HG02759 (cell line): ENCODE measurements around the gene AGPAT2.

Source experiments
- ATAC-seq: cut with Tn5 transposase; IDR thresholded peaks from one replicate; pipeline ENCODE4 v1.9.1; 2021; ENCODE audit warnings: mild to moderate bottlenecking, moderate library complexity; ENCODE audit not compliant: unreplicated experiment

Gene AGPAT2

GRCh38 chr9:136690104-136690805 lies 3.0 kb upstream of the AGPAT2 start:
- ATAC-seq: no peak

- ATAC-seq: no peak
These were observed 1.8 kb upstream of the AGPAT2 start for GRCh38 chr9:136689108-136689460.

GRCh38 chr9:136688274-136689107 lies 1.2 kb upstream of the AGPAT2 start:
- no peak for ATAC-seq

DNA sequence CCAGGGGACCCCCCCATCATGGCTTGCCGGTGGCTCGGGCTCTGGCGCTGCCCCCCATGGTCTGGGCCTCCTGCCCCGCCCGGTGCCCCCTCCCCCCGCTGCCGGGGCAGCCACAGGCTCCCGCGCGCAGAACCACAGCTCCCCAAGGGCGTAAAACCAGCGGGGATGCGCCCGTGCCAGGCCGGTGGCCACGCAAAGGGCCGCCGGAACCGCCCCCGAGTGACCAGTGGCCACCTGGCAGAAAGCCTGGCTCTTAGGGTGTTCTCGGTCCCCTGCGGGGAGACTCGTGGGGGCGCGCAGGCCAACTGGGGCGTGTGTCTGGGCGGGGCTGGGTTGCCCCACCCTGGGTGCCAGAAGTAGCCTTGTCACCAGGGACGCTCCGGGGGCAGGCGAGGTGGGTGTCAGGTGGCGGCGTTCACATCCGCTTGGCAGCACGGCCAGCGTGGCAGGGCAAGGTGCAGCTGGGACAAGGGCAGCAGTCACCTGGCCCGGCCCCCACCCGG lies 515 bp upstream of the AGPAT2 start:
- ATAC-seq: no peak

GRCh38 chr9:136686534-136686793 lies 793 bp downstream of the AGPAT2 start:
- no peak for ATAC-seq

DNA sequence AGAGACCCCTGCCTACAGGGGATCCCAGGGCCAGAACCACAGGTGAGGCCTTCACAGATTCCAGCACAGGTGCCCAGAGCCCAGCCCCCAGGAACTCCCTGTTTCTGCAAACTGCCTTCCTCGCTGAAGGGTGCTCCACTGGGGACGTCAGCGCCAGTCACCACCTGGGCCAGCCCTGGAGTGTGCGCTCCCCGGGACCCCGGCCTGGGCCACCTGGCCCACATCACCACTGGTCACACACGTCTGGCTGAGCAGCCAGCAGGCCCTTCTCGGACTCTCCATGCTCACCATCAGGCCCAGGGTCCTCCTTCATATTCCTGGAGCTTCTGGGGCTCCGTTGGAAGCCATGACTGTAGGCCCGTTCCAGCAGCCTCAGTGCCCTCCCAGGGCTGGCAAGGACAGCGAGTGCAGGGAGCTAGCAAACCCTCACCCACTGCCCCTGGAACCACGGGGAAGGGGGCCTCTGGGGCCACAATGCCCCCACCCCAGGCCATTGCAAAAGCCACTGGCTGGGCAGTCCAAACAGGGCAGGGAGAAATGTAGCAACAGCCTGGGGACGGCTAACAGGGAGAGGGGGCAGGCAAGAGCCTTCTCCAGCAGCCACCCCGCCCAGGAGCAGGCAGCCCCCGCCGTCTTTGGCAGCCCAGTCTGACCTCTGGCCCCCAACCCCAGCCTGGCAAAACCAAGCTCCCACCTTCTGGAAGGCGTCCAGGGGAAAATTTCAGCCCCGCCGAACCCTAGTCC lies 1.3 kb downstream of the AGPAT2 start:
- no peak for ATAC-seq

DNA sequence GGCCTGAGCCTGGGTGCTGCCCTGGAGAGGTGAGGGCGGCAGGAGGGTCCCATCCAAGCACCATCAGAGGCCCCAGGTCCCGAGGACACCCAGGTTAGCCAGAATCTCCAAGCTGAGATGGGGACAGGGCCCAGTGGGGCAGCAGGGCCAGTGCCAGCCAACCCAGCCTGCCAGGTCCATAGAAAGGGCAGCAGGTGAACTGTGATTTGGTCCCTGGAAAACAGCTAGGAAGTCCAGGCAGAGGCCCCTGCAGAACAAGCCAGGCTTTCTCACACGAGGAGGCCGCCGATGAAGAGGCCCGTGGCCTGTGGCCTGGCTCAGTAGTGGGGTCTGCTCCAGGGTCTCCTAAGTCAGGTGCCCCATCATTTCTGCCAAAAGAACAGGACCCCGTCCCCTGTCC lies 2.0 kb downstream of the AGPAT2 start:
- ATAC-seq: no peak

DNA sequence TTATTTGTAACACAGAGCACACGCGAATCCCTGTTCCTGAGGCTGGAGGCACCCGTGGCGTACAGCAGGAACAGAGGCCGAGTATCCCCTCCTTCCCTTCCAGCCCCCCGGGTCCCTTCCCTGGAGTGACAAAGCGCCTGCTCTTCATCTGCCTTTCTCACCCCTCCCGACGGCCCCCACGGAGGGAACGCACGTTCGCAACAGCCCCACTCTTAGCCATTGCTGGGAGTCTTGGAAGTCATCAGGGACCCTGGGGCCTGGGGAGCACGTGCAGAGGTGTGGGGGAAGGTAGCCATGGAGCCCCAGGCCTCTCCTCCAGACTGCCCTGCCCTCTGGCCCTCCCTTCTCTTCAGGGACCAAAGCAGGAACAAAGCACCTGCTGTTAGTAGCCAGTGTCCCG lies 2.5 kb downstream of the AGPAT2 start:
- no peak for ATAC-seq

DNA sequence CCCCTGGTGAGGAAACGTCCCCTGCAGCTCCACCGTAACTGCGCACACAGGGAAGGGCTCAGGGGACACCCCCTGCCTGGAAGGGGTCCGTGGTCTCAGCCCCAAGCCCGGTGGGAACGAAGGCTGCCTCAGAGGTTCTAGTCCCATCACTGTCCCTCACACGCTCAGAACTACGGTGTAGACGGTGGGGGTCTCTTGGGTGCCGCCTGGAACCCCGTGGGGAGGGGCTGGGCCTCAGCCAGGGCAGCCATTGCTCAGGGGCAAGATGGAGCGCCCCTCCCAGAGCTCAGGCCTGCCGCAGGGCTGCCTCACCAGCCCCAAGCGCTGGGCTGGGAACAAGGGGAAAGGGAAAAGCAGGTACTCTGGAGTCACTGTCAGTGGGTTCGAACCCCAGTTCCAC lies 2.9 kb downstream of the AGPAT2 start:
- ATAC-seq: no peak

GRCh38 chr9:136683755-136684154 lies 3.5 kb downstream of the AGPAT2 start:
- ATAC-seq: no peak

DNA sequence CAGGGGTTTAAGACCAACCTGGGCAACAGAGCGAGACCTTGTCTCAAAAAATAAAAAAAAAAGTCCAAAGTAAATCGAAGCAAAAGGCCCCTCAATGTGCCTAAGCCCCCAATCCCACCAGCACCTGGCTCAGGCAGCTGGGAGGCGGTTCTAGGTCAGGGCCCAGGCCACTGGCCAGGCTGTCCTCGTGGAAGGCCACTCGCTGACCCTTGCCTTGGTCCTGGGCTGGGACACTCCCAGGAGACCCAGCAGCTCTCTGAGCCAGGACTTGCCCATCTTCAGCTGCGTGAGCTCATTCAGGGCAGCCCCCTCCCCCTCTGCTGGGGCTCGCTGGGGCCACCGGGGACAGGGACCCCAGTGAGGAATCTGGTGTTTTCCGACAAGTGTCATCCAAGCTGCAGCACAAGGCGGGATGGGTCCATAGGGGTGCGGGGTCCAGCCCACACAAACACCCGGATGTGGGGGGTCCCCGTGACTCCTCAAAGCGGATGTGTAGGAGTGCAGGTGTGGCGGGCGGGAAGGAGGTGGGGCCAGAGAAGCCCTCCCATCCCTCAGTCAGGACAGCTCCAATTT lies 4.0 kb downstream of the AGPAT2 start:
- ATAC-seq: no peak

DNA sequence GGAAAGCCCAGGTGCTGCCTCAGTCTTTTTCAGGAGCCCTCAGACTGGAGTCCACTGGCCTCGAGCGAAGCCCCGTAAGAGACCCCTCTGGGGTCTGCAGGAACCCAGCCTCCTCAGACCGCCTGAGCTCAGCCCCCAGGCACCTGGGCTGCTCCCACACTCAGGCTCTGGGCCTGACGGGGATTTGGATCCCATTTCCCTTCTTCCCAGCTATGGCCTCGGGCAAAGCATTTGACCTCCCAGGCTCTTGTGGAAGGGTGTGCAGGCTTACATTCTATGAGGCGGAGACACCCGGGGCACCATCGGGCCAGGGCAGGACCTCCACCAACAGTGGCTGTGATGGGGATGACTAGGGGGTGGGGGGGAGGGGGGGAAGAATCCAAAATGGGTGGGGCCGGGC lies 4.5 kb downstream of the AGPAT2 start:
- no peak for ATAC-seq

GRCh38 chr9:136681945-136682699 lies 5.1 kb downstream of the AGPAT2 start:
- no peak for ATAC-seq

DNA sequence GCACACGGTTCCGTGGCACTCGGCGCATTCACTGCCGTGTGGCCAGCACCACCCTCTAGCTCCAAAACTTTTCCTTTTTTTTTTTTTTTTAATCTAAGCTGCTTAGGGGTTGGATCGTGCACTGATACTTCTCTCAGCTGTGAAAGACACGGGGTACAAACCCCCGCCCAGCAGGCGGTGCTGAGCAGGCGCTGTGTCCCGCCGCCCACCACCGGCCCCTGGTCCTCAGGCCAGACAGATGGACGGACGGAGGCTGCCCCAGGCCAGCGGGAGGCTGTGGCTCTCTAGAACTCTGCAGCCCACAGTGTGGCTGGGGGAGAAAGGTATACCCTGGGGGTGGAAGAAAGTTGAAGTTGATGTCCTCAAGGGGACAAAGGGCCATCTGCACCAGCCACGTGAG lies 6.2 kb downstream of the AGPAT2 start:
- ATAC-seq: no peak

DNA sequence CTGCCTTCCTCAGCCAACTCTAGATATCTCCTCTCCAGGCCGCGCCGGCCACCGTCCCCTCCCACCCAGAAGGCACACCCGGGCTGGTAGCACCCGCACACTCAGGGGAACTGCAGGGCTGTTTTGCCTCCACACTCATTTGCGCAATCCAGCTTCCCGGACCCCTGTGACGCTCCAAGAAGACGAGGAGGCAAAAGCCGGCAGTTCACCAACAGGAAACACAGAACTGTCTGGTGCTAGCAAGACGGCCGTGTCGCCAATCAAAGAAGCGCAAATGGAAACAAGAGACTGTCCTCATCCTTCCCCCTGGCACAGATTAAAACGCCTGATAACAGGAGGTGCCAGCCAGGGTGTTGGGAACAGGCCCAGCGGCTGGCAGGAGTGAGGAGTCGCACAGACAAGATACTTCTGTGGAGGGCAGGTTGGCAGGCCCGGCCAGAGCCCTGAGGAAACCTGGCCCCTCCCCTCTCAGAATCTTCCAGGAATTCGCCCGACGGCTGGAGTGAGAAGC lies 7.8 kb downstream of the AGPAT2 start:
- no peak for ATAC-seq

DNA sequence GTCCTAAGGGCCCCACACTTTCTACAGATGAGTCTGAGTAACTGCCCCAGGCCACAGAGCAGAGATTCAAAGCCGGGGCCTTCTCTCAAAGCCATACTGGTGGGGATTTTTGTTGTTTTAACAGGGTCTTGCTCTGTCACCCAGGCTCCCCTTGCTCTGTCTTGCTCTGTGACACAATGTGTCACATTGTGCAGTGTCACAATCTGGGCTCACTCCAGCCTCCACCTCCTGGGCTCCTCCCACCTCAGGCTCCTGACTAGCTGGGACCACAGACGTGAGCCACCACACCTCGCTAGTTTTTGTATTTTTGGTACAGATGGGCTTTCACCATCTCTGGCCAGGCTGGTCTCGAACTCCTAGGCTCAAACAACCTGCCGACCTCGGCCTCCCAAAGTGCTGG lies 8.6 kb downstream of the AGPAT2 start:
- ATAC-seq: no peak

GRCh38 chr9:136678034-136678433 lies 9.2 kb downstream of the AGPAT2 start:
- ATAC-seq: no peak

GRCh38 chr9:136676920-136677686 lies 10.2 kb downstream of the AGPAT2 start:
- ATAC-seq: no peak

GRCh38 chr9:136676297-136676794 lies 10.9 kb downstream of the AGPAT2 start:
- no peak for ATAC-seq
